CD4-positive, alpha-beta T cell treated with Interferon gamma for 1 hour (primary cell): ENCODE measurements around the gene UBN1.

Experiments
- DNase-seq: peaks from one replicate; pipeline ENCODE4 v3.0.0-alpha.2; 2020

UBN1 gene

DNA sequence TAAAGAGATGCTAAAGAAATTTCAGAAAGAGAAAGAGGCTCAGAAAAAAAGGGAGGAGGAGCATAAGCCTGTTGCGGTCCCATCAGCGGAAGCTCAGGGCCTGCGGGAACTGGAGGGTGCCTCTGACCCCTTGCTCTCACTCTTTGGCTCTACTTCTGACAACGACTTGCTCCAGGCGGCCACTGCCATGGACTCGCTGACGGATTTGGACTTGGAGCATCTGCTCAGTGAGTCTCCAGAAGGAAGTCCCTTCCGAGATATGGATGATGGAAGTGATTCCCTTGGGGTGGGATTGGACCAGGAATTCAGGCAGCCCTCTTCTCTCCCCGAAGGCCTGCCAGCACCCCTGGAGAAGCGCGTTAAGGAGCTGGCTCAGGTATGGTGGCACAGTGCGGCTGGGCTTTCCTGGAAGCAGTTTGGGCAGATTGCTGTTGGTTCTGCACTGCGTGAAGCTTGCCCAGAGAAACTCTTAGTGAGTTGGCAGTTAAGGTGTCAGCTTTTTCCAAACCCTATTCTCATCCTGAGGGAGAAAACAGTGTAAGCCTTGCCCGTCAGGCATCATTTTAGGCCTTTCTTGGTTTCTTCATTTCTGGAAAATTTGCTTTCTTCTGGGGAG, 13.6 kb downstream of the UBN1 start:
- DNase-seq, result no peak

DNA sequence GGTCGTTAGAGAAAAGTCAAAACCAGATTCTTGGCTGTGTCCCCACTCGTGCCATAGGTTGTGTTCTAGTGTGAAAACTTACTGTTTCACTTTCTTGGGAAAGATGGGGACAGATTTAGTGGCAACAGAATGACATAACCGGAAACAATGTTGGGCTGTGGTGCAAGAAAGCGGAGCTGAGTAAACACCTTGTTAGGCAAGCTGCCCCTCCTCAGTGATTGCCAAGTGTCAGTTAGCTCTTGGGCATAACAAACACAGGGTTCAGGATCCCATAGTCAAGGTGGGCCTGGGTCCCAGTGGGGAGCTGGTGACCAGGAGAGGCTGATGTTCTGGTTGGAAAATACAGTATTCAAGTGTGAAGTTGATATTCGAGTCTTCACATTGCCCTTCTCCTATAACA, 15.4 kb downstream of the UBN1 start:
- DNase-seq, result no peak

DNA sequence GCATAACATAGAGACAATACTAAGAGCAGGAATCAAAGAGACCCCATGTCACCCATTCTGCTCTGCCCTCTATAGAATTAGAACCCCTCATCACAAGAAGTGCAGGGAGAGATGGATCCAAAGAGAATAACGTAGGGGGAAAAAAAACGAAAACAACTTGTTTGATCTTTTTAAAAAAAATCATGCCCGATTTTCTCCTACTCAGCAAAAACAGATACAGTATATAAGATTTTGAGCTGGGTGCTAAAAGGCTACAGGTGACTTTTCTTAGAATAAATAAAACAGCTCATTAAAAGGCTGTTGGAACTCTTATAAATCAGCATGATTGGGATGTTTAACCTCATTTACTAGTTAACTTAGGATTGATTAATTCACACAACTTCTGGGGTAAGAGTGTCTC, 17.4 kb downstream of the UBN1 start:
- DNase-seq, result no peak

DNA sequence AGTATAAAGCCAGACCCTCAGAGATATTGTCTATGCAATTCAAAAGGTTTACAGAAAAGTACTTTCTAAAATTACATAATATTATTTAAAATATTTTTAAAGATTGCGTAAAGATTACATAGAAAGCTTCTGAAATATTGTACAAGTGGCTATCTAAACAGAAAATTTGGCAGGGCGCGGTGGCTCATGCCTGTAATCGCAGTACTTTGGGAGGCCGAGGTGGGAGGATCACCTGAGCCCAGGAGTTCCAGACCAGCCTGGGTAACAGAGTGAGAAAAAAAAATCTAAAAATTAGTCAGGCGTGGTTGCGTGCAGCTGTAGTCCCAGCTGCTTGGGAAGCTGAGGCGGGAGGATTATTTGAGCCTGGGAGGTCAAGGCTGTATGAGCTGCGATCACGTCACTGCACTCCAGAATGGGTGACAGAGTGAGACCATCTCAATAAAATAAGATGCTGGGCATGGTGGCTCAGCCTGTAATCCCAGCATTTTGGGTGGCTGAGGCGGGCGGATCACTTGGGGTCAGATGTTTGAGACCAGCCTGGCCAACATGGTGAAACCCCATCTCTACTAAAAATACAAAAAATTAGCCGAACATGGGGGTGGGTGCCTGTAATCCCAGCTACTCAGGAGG, 18.1 kb downstream of the UBN1 start:
- DNase-seq, result no peak

DNA sequence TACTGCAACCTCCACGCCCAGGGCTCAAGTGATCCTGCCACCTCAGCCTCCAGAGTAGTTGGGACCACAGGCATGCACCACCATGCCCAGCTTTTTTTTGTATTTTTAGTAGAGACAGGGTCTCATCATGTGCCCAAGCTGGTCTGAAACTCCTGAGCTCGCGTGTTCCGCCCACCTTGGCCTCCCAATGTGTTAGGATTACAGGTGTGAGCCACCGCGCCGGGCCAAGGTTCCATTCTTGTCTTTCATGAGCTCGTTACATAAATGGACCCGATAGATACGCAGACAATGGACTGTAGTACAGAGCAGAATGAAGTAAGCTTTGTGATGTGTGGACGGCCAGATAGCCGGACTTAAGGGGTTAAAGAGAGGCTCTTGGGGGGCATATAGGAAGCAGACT, 19.3 kb downstream of the UBN1 start:
- no peak for DNase-seq

DNA sequence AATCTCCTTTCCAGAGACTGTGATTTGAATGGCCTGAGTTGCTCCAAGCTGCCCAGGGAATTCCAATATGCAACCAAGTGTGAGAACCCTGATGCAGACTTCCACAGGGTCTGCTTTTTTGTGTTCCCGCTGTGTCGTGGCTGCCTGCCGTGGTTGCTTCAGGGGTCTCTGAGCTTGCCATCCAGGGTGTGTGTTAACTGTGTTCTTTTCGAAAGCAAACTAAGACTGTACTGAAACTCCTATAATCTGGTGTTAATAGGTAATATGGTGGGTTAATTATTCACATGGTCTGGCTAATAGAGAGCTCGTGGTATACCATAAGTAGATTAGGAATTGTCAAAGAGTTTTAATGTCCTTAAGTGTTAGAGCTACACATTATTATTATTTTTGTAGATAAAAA, 20.7 kb downstream of the UBN1 start:
- no peak for DNase-seq

DNA sequence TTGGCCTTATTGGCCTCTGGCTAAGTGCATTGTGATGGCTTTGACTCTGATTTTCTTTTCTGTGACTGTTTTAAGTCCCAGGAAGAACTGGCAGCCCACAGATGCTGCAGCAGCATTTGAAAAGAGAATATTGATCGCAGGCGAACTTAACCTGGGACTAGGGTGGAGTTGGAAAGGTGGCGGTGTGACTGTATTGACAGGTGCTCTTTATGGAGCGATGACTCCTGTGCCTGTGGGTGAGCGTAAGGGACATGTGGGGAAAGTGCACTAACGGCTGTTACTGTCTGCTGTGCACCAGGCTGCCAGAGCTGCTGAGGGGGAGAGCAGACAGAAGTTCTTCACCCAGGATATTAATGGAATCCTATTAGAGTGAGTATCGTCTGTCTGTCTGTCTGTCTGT, 21.3 kb downstream of the UBN1 start:
- DNase-seq, result no peak

DNA sequence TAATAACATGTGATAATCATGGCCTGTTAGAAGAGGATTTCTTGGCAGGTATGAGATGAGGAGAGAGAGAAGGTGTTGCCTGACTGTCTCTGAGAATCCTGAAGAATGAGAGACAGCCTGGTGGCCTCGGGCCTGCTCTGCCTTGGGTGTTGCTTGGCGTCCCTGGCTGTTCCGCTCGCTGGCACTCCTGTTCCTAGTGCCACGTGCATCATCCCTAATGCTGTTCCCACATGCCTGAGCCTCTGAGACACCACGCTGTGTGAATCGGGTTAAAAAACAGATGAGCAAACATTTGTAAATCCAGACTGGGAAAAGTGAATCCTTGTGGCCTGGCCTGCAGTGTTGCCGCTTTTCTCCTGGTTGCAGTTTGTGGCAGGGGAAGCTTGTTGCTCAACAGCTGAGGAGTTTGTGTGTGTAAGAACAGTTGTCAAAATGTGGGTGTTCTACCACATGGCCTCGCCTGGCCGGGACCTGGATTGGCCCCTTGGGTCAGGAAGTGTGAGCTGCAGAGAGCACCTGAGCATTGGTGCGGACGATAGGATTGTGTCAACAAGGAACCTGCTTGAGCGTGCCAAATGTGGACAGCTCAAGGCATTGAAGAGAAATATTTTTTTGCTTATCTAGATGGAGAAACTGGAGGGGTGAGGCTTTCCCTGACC, 22.0 kb downstream of the UBN1 start:
- no peak for DNase-seq

DNA sequence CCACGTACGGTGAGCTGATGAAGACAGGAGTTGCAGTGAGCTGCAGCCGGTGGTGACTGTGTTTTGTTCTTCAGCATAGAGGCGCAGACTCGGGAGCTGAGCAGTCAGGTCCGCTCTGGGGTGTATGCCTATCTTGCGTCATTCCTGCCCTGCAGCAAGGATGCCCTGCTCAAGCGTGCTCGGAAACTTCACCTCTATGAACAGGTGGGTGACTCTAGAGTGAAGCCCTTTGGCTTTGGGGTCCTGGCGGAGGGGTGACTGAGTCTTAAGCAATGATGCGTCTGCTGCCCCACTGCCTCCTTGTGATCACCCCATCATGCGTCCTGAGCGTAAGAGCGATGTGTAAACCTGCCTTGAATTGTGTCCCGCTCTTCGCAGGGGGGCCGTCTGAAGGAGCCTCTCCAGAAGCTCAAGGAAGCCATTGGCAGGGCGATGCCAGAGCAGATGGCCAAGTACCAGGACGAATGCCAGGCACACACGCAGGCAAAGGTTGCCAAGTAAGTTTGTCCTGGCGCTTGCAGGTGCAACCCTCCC, 22.9 kb downstream of the UBN1 start:
- DNase-seq, result no peak

DNA sequence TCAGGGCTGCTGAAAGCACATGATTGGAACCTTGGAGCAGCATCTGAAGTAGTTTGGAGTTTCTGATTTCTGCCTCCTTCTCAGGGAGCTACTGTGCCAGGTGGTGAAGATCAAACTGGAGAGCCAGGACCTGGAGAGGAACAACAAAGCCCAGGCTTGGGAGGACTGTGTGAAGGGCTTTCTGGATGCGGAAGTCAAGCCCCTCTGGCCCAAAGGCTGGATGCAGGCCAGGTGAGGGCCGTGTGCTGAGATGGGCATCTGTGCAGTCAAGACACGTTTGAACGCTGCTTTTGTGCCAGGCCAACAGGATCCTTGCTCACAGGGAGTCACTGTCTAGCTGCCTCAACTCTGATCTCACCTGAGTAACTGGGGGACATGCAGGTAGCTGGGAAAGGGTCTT, 23.8 kb downstream of the UBN1 start:
- no peak for DNase-seq

DNA sequence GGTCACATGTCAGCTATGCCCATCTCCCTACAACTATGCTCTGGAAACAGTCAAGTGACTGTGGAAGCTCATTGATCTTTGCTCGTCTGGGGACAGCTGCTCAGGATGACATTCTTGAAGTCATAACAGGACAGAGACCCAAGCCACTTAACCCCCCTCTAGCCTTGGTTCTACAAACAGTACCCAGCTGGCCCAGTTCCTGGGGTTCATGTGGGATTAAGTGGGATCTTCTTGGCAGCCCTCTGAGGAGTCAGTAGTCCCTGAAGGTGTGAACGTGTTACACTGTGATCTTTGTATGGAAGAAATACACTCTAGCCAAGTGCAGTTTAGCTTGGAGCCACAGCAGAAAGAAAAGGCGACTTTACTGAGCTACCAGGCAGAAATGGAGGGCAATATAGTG, 25.8 kb downstream of the UBN1 start:
- DNase-seq, result no peak

DNA sequence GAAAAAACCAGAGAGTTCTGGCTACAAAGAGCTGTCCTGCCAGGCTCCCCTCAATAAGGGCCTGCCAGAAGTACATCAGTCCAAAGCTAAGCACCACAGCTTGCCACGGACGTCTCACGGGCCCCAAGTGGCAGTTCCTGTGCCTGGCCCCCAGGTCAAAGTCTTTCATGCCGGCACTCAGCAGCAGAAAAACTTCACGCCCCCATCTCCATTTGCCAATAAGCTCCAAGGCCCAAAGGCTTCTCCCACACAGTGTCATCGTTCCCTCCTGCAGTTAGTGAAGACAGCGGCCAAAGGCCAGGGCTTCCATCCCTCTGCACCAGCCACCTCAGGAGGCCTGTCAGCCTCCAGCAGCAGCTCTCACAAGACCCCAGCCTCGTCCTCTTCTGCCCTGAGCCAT, 27.4 kb downstream of the UBN1 start:
- no peak for DNase-seq

DNA sequence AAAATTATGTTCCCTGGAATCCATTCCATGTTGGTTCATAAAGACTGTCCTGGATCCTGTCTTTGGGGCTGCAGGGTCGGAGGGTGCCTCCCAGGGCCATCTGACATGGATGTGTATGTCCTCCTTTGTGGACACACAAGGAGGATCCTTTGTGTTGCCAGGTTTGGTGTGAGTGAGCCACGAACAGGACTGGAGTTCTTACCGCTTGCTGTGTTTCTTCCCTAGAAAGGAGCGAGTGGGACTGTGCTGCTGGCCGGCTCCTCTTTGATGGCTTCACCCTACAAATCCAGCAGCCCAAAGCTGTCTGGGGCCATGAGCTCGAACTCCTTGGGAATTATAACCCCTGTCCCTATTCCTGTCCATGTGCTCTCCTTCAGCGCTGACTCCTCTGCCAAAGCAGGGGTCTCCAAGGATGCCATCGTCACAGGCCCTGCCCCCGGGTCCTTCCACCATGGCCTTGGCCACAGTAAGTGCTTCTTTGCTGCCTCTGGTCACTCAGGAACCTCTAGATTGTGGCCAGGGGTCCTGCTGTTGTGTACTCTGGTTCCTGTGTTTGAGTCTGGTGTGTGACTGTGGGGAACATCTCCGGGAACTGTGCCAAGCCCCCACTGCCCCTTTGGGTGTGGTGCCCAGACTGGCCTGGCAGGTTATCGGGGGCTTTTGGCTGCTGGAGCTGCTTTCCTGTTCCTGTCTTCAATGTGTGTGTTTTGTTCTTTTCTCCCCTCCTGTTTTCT, 29.5 kb downstream of the UBN1 start:
- DNase-seq, result no peak

DNA sequence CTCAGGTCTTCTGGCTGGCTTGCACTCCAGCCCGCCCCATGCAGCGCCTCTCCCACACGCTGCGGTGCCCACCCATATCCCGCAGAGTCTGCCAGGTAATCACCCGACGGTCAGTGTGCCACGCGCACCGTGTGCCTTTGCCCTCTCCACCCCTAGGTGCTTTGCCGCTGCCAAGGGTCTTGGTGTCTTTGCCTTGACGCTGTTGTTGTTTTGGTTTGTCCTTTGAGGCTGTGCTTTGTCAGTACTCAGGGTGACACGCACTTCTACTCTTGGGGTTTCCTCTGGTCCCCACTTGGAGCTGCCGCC, 30.1 kb downstream of the UBN1 start:
- DNase-seq, result no peak

DNA sequence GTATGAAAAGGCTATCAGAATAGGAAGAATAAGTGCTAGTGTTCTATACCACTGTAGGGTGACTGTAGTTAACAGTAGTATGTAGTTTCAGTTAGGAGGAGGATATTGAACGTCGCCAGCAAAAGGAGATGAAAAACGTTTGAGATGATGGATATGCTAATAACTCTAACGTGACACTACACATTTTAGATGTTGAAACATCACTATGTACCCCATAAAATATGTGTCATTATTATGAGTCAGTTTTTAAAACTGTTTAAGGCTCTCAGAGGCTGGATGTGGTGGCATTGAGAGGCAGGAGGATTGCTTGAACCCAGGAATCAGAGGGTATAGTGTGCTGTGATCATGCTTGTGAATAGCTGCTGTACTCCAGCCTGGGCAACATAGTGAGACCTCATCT, 31.8 kb downstream of the UBN1 start:
- no peak for DNase-seq

DNA sequence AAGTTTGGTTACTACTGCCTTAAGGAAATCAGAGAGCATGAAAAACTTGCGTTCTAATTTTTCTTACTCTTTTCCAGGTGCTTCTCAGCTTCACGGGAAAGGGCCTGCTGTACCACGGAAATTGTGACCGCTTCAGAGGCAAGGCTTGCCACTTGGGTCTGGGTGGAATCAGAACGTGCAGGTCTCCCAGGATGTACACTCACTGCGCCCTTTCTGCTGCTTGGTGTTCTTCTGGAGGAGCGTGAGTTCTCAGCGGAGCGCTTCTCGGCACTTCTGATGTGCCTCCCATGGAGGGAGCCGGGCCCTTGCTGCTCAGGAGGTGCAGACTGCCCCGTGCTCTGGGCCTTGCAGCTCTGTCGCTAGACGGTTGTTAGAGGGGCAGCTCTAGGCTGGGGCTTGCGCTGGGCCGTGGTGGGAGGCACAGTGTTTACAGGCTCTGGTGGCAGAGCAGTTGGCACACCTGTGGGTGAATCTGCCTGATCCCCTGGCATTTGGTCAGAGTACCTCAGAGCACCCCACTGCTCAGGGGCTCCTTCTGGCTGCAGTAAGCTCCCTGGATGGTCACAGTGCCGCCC, 32.8 kb downstream of the UBN1 start:
- DNase-seq, result no peak

DNA sequence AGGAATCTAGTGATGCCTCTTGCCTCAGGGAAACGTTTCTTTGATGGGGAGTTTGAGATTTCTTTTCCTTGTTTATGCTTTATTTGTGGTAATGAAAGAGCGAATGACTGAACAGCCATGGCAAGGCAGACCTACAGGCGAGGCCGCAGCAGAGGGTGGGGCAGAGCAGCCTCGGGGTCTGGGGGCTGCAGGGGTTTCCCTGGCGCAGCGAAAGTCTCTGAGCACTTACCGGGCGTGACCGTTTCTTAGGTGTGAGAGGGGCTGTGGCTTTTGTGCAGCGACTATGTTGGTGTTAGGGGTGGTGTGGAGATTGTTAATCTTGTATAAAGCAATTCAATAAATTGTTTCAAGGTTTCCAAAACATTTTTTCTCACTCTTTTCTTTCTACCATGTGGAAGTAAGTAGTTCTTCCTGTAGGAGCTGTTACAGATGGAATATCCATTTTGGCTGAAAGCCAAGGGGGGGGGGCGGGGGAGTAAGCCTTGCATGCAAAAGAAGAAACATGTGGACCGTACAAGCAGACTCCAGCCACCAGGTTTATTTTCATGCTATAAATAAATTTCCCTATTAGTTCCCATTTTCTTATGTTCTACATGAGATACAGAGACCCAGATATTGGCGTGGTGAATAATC, 34.8 kb downstream of the UBN1 start:
- DNase-seq, result no peak

DNA sequence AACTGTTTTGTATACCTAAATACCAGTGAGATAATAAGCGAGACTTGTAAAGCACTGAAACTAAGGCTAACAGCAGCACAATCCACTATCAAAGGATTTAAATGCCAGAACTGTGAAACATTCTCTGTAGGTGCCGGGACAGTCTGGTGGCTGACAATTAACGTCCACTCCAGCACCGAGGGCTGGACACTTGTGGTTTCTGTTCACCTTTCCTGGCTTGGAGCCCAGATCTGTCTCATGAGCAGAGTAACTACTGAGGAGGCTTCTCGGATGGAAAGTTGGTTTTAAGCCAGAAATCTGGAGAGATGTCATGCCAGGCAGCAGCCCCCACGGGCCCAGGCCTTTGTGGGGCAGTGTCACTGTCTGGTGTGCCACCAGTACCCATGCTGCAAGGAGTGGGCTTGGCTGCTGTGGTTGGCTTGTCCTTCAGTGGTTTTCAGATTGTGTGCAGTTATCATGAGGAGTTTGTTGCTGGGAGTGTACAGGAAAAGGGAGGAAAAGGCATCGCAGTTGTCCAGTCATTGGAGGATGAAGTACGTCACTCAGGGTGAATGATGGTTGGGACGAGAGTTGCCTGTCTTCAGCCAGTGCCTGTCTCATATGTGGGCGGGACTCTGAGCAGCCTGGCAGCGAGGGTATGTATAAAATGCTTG, 35.5 kb downstream of the UBN1 start:
- no peak for DNase-seq

DNA sequence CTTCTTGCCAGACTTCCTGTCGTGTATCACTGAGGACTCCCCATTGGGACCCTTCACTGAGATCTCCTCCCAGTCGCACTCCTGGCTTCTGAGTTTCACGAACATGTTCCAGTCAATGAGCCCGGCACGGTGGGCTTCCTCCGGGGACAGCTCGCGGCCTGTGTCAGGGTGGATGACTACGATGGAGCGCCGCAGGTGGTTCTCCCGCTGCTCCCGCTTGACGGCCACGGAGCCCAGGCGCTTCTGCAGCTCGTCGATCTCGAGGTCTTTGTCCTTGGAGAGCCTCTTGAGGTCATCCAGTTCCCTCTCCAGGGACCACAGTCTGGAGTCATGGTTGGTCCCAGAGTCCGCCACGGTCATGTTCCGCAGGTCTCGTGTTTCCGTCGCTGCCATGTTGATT, 36.2 kb downstream of the UBN1 start:
- DNase-seq, result no peak

DNA sequence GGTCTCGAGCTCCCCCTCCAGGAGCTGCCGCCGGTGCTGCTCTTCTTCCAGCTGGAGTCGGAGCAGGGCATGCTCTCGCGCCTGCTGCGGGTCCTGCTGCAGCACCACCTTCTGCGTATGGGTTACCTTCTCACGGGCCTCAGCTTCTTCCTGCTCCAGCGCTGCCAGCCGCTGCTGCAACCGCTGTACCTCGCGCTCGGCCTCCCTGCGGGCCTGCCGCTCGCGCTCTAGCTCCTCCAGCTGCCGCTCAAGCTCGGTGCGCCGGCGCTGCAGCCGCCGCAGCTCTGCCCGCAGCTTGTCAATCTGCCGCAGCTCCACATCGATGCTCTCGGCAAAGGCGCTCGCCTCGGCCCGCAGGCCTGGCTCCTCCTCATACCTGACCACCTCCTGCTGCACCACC, 36.9 kb downstream of the UBN1 start:
- no peak for DNase-seq

DNA sequence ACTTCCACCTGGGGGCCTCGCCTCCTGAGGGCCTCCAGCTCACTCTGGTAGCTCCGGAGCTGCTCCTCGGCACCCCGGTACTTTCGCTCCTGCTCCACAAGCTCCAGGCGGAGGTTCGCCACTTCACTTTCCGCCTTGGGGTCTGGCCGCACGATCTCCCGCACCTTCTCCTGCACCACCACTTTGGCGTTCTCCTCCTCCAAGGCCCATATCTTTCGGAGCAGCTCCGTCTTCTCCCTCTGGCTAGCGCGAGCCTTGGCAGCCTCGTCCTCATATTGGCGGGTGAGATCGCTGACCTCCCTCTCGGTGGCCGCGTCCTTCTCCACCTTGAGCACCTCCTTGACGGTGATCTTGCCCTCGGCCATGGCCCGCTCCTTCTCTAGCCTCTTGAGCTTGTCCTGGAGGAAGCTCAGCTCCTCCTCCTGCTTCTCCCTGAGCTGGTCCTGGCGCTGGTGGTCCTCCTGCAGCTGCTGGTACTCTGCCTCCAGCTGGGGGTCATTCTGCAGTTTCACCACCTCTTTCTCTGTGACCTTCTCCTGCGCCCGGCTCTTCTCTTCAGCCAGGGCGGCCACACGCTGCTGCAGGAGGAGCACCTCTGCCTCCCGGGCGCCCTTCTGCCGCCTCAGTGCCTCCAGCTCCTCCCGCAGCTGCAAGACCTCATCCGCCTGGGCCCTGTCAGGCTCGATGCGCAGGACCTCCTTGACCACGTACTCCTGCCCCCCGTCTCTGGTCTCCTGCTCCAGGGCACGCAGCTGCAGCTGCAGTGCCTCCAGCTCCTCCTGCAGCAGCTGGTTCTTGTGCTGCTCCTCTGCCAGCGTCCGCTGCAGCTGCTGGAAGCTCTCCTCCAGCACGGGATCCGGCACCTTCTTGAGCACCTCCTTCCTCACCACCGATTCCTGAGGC, 37.9 kb downstream of the UBN1 start:
- DNase-seq, result no peak

DNA sequence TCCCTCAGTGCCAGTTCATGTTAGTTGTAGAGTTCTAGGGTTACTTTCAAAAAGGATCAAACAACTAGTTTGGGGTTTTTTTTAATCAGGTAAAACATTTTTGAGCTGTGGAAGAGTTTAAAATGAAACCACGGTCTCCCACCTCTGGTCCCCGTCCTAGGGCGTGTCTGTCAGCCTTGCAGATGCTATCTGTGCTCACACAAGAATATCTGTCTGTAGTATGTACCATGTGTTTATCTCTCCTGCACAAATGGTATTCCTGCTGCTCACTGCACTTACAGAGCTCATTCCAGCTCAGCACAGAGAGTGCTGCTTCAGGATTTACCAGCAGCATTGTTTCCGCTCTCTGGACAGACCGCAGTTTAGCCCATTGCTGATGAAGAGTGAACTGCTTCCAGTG, 38.9 kb downstream of the UBN1 start:
- DNase-seq, result no peak
